Progenitor cell of endocrine pancreas (in vitro differentiated cells): ENCODE results near the gene SEPTIN10. TPM values are rescaled to one million over a fixed set of nuclear protein-coding genes. Genes with fewer than 3 reads are reported as not detected.
"Not testable (repeated sequence)": the region's sequence is repeated elsewhere in the genome, so short reads cannot be mapped to it uniquely, and the experiment has no call there.

Source experiments
- DNase-seq: peaks from one replicate; pipeline ENCODE4 v3.0.0; 2021; ENCODE audit warnings: low spot score; ENCODE audit not compliant: unreplicated experiment
- H3K27ac Mint-ChIP-seq: 2 replicates; pipeline ENCODE4 v1.8.0; 2021; ENCODE audit warnings: mild to moderate bottlenecking, moderate library complexity, mixed read lengths
- H3K27me3 Mint-ChIP-seq: 2 replicates; pipeline ENCODE4 v1.8.0; 2021; ENCODE audit warnings: mixed read lengths
- H3K36me3 Mint-ChIP-seq: 2 replicates; pipeline ENCODE4 v1.8.0; 2022; ENCODE audit warnings: mixed read lengths; ENCODE audit not compliant: insufficient read depth
- H3K4me1 Mint-ChIP-seq: 2 replicates; pipeline ENCODE4 v1.8.0; 2021; ENCODE audit warnings: low read depth, mixed read lengths
- H3K4me3 Mint-ChIP-seq: 2 replicates; pipeline ENCODE4 v1.8.0; 2021; ENCODE audit warnings: low read depth, mild to moderate bottlenecking, moderate library complexity, mixed read lengths
- H3K9me3 Mint-ChIP-seq: 2 replicates; pipeline ENCODE4 v1.8.0; 2021; ENCODE audit warnings: low read depth, mixed read lengths
- total RNA-seq: library from RNA; stranded (reverse); gene quantifications from 2 replicates; pipeline ENCODE4 v1.2.1, GENCODE V29; 2021
- TF ChIP-seq, protein P1 (sequence below): fragments of 200-600 bp; sonication (generic); IDR thresholded peaks from one replicate; pipeline ENCODE4 v1.5.0; 2021; ENCODE audit warnings: antibody characterized with exemption, mild to moderate bottlenecking; ENCODE audit not compliant: unreplicated experiment

The SEPTIN10 gene
- total RNA-seq, 1 donor from 2014 or later: 67.5 TPM

DNA sequence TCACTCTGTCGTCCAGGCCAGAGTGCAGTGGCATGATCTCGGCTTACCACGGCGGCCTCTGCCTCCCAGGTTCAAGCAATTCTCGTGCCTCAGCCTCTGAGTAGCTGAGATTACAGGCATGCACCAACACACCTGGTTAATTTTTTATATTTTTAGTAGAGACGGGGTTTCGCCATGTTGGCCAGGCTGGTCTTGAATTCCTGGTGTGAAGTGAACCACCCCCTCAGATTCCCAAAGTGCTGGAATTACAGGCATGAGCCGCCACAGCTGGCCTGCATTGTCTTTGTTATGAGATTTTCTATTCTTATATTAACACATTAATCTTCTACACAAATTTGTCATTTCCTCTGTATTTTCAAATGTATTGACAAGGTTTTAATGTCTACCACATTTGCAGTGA, 75.2 kb downstream of the SEPTIN10 start:
- no peak for DNase-seq
- Mint-ChIP-seq H3K4me3 (no peak overlapping the region), H3K9me3 (peaks cover 16% of the 10 kb centered on the region), H3K4me1 (peaks cover 11% of the 10 kb centered on the region), H3K27ac (no peak overlapping the region), H3K36me3 (peaks cover 9% of the 10 kb centered on the region), H3K27me3 (no peaks in the 10 kb centered on the region)
- TF ChIP-seq, protein P1, sequence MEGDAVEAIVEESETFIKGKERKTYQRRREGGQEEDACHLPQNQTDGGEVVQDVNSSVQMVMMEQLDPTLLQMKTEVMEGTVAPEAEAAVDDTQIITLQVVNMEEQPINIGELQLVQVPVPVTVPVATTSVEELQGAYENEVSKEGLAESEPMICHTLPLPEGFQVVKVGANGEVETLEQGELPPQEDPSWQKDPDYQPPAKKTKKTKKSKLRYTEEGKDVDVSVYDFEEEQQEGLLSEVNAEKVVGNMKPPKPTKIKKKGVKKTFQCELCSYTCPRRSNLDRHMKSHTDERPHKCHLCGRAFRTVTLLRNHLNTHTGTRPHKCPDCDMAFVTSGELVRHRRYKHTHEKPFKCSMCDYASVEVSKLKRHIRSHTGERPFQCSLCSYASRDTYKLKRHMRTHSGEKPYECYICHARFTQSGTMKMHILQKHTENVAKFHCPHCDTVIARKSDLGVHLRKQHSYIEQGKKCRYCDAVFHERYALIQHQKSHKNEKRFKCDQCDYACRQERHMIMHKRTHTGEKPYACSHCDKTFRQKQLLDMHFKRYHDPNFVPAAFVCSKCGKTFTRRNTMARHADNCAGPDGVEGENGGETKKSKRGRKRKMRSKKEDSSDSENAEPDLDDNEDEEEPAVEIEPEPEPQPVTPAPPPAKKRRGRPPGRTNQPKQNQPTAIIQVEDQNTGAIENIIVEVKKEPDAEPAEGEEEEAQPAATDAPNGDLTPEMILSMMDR: no peak

DNA sequence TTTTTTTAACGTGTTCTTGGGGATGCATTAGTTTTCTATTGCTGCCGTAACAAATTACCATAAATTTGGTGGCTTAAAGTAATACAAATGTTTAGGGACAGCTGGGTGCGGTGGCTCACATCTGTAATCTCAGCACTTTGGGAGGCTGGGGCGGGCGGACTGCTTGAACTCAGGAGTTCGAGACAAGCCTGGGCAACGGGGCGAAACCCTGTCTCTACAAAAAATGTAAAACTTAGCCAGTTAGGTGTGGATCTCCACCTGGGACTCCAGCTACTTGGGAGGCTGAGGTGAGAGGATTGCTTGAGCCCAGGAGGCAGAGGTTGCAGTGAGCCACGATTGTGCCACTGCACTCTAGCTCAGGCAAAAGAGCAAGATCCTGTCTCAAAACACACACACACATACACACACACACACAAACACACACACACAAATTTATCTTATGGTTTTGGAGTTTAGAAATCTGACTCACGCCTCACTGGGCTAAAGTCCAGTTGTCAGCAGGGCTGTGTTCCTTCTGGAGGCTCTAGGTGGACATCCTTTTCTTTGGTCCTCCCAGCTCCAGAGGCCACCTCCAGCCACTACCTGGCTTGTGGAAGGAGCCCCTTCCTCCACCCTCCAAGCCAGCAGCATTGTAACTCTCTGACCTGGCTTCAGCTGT, 76.1 kb downstream of the SEPTIN10 start:
- Mint-ChIP-seq H3K9me3 (peaks cover 16% of the 10 kb centered on the region), H3K27me3 (no peaks in the 10 kb centered on the region), H3K27ac (no peak overlapping the region), H3K4me1 (peaks cover 11% of the 10 kb centered on the region), H3K36me3 (peaks cover 9% of the 10 kb centered on the region), H3K4me3 (no peak overlapping the region)
- no peak for DNase-seq
- TF ChIP-seq, protein P1: no peak

DNA sequence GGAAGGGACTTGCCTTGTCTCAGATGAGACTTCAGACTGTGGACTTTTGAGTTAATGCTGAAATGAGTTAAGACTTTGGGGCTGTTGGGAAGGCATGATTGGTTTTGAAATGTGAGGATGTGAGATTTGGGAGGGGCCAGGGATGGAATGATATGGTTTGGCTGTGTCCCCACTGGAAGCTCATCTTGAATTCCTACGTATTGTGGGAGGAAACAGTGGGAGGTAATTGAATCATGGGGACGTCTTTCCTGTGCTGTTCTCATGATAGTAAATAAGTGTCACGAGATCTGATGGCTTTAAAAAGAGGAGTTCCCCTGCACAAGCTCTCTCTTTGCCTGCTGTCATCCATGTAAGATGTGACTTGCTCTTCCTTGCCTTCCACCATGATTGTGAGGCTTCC, 77.2 kb downstream of the SEPTIN10 start:
- H3K27ac Mint-ChIP-seq, H3K4me3 Mint-ChIP-seq, H3K27me3 Mint-ChIP-seq, DNase-seq, H3K36me3 Mint-ChIP-seq: not testable (repeated sequence)
- Mint-ChIP-seq H3K9me3 (peaks cover 16% of the 10 kb centered on the region), H3K4me1 (peaks cover 11% of the 10 kb centered on the region)

DNA sequence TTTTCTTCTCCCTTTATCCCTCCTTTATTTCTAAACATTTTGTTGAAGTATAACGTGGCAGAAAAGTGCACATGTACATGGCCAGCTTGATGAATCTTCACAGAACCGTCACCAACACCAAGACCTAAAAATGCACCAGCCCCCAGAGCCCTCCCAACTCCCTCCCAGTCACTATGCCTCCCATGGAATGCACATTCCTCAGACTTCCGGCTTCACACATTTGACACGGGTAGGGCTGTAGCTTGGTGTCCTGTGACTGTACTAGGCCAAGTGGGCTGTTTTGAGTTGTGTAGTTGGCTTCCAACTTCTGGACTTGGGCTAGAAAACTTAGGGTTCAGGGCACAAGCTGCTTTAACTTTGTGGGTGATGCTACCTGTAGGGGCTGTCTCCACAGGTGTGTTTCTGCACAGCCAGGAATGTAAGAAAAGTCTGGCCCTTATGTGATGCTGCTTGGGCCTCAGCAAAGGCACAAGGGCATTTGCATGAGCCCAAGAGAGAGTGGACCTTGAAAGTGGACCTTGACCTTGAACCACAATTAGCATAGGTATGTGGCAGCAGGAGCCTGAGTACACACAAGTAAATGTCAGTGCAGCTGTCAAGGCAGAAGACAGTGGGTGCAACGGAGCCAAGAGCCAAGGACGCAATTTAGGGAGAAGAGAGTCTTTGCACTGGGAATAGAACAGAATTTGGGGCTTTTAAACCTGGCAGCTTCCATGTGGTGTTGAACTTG, 78.4 kb downstream of the SEPTIN10 start:
- Mint-ChIP-seq H3K4me1 (peaks cover 15% of the 10 kb centered on the region), H3K27ac (peak overlapping the region; percentile 74), H3K27me3 (peaks cover 2% of the 10 kb centered on the region), H3K4me3 (no peak overlapping the region), H3K36me3 (peaks cover 9% of the 10 kb centered on the region), H3K9me3 (peaks cover 16% of the 10 kb centered on the region)
- no peak for DNase-seq
- TF ChIP-seq, protein P1: no peak

DNA sequence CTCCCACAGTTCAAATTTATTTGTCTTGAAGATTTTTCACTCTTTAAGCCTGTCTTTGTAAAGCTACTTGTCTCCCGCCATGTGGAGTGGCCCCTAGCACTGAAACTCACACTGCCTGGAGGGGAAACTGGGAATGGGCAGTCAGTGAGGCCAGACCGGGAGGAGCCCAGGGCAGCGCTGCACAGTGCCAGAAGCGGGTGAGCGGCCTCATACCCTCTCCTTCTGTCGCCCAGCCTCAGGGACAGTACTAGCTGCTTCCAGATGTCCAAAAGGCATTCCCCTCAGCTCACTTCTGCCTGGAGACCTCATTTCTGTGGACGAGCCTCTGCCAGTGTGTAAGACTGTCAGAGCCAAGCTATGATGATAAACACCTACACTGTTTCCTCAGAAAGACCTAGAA, 79.9 kb downstream of the SEPTIN10 start:
- DNase-seq: no peak
- TF ChIP-seq, protein P1: no peak
- peaks cover 19% of the 10 kb centered on the region for H3K4me1 Mint-ChIP-seq
- H3K4me3 Mint-ChIP-seq: no peak overlapping the region
- H3K9me3 Mint-ChIP-seq: peaks cover 16% of the 10 kb centered on the region
- peaks cover 2% of the 10 kb centered on the region for H3K27me3 Mint-ChIP-seq
- H3K27ac Mint-ChIP-seq: no peak overlapping the region
- H3K36me3 Mint-ChIP-seq: peaks cover 7% of the 10 kb centered on the region

DNA sequence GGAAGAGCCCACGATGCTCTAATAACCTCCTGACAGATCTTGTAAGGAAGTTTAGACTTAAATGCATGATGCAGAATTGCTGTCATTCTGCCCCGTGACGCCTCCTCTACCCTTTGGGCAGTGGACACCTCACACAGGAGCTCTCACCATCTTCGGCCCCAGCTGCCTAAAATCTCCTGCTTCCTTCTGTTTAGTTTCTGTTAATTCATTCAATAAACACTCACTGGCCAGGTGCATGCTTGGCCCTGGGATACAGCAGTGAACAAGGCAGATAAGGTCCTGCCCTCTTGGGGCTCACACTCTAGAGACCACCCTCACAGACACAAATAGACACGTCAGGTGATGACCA, 81.1 kb downstream of the SEPTIN10 start:
- H3K36me3 Mint-ChIP-seq: peaks cover 7% of the 10 kb centered on the region
- H3K9me3 Mint-ChIP-seq: peaks cover 16% of the 10 kb centered on the region
- DNase-seq: no peak
- H3K4me1 Mint-ChIP-seq: peaks cover 19% of the 10 kb centered on the region
- peaks cover 2% of the 10 kb centered on the region for H3K27me3 Mint-ChIP-seq
- H3K4me3 Mint-ChIP-seq: no peak overlapping the region
- TF ChIP-seq, protein P1: no peak
- H3K27ac Mint-ChIP-seq: no peak overlapping the region
